CD4-positive, CD25-positive, alpha-beta regulatory T cell (primary cell): ENCODE results near the gene ABCF3. TPM values are rescaled to one million over a fixed set of nuclear protein-coding genes. Genes with fewer than 3 reads are reported as not detected.

Source experiments
- ATAC-seq, 2 donors: fragments of 150-1000 bp; cut with Tn5 transposase; one replicate each; pipeline ENCODE4 v1.10.0; 2021; ENCODE audit warnings: low read depth in 2 of 2, moderate number of reproducible peaks in 2 of 2, moderate library complexity in 1 of 2
- DNase-seq, 3 donors: peaks; one replicate each; pipeline versions ENCODE4 v3.0.0 to v3.0.0-alpha.2; 2012 to 2022; ENCODE audit warnings: mixed read lengths in 1 of 3
- H3K27ac ChIP-seq: one replicate; pipeline ENCODE4 v1.7.0; 2013; ENCODE audit warnings: mild to moderate bottlenecking, low read length; ENCODE audit not compliant: insufficient read depth, poor library complexity, severe bottlenecking
- H3K27me3 ChIP-seq: one replicate; pipeline ENCODE4 v1.7.0; 2013; ENCODE audit warnings: low read length; ENCODE audit not compliant: control insufficient read depth, insufficient read depth
- H3K36me3 ChIP-seq: one replicate; pipeline ENCODE4 v1.7.0; 2013; ENCODE audit warnings: mild to moderate bottlenecking, low read length, moderate library complexity; ENCODE audit not compliant: control insufficient read depth, insufficient read depth
- H3K4me1 ChIP-seq: 2 replicates; pipeline ENCODE4 v1.7.0; 2013; ENCODE audit warnings: mild to moderate bottlenecking, low read length; ENCODE audit not compliant: insufficient read depth, control insufficient read depth, poor library complexity, severe bottlenecking
- H3K4me3 ChIP-seq: one replicate; pipeline ENCODE4 v1.7.0; 2013; ENCODE audit warnings: low read depth, mild to moderate bottlenecking, low read length, moderate library complexity
- H3K9me3 ChIP-seq, 2 experiments: 1 replicate in 1 of 2; 2 replicates in 1 of 2; pipeline ENCODE4 v1.7.0; 2013; ENCODE audit warnings: low read length in 2 of 2, mild to moderate bottlenecking in 1 of 2, moderate library complexity in 1 of 2; ENCODE audit not compliant: control insufficient read depth in 2 of 2
- H3K27ac Mint-ChIP-seq, 3 donors: one replicate each; pipeline ENCODE4 v1.8.0; 2020 to 2022; ENCODE audit warnings: mild to moderate bottlenecking in 3 of 3, mixed read lengths in 3 of 3, moderate library complexity in 2 of 3
- H3K27me3 Mint-ChIP-seq: one replicate; pipeline ENCODE4 v1.8.0; 2022; ENCODE audit warnings: mild to moderate bottlenecking, mixed read lengths
- H3K36me3 Mint-ChIP-seq: one replicate; pipeline ENCODE4 v1.8.0; 2020; ENCODE audit warnings: mixed read lengths
- H3K4me1 Mint-ChIP-seq, 4 donors: one replicate each; pipeline ENCODE4 v1.8.0; 2020 to 2022; ENCODE audit warnings: mixed read lengths in 4 of 4, mild to moderate bottlenecking in 1 of 4
- H3K4me3 Mint-ChIP-seq, 4 donors: one replicate each; pipeline ENCODE4 v1.8.0; 2020 to 2022; ENCODE audit warnings: mild to moderate bottlenecking in 4 of 4, mixed read lengths in 4 of 4, moderate library complexity in 3 of 4
- H3K9me3 Mint-ChIP-seq, 7 donors: one replicate each; pipeline ENCODE4 v1.8.0; 2020 to 2022; ENCODE audit warnings: mixed read lengths in 7 of 7, mild to moderate bottlenecking in 3 of 7, moderate library complexity in 2 of 7
- polyA plus RNA-seq, 4 donors: library from polyadenylated mRNA; unstranded; fragments of 300-500 nt; fragmentation: Illumina TruSeq; gene quantifications; one replicate each; pipeline ENCODE4 v1.2.3, GENCODE V29; 2021
- total RNA-seq: library from RNA; stranded (reverse); gene quantifications from one replicate; pipeline ENCODE4 v1.2.3, GENCODE V29; 2022

ABCF3 gene
- total and polyA plus RNA-seq, 5 donors from 2014 or later, result 38.6 to 128 (median 41.1) TPM

DNA sequence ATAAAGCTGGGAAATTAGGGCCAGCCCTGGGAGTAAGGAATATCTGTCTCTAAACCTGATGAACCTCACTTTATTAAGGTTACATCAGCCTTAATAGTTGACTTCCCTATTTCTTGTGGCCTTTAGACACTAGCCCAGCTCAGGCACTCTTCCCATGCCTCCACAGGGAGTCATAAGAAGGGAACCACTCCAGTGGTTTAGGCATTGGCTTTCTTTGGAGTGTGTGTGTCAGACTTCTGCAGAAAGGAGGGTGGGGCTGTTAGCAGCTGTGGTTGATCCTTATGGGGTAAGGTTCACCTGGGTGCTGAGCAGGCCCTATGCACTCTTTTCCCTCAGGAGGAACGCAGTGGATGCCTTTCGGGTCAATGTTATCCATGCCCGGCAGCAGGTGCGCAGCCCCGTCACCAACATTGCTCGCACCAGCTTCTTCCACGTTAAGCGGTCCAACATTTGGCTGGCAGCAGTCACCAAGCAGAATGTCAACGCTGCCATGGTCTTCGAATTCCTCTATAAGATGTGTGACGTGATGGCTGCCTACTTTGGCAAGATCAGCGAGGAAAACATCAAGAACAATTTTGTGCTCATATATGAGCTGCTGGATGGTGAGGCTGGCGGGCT lies 7.4 kb upstream of the ABCF3 start:
- H3K27me3 ChIP-seq, result no peaks in the 10 kb centered on the region
- peaks cover 0 to 45% (median 27%) of the 10 kb centered on the region in 4 donors for H3K4me1 Mint-ChIP-seq
- no peak overlapping the region for H3K27ac ChIP-seq
- peaks cover 58% of the 10 kb centered on the region for H3K36me3 ChIP-seq
- H3K27ac Mint-ChIP-seq, result peak overlapping the region in 1 of 3 donors; percentile 67
- peak overlapping the region; percentile 46 to 68 (median 58) for H3K4me3 Mint-ChIP-seq
- H3K9me3 Mint-ChIP-seq, result no peaks in the 10 kb centered on the region
- peaks cover 29% of the 10 kb centered on the region for H3K4me1 ChIP-seq
- peaks cover 5% of the 10 kb centered on the region for H3K27me3 Mint-ChIP-seq
- H3K4me3 ChIP-seq, result no peak overlapping the region
- DNase-seq, result no peak
- H3K36me3 Mint-ChIP-seq, result peaks cover 47% of the 10 kb centered on the region
- no peak for ATAC-seq
- no peaks in the 10 kb centered on the region for H3K9me3 ChIP-seq

DNA sequence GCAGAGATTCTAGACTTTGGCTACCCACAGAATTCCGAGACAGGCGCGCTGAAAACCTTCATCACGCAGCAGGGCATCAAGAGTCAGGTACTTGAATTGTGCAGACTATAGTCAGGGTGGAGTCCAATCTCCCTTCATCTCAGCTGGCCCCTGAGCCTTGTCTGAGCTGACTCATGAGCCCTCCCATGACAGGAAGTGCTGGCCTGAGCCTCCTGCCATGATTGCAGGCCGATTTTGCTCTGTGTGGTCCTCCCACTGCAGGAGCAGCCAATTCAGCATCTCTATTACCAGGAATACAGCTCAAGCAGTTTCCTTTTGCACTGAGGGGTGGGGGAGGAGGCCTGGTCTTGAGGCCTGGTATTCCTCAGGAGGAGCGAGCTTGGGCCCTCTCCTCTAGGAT lies 5.8 kb upstream of the ABCF3 start:
- no peaks in the 10 kb centered on the region for H3K9me3 ChIP-seq
- Mint-ChIP-seq H3K9me3 (no peaks in the 10 kb centered on the region), H3K4me3 (peak overlapping the region in 1 of 4 donors; percentile 61), H3K4me1 (peaks cover 0 to 43% (median 28%) of the 10 kb centered on the region in 4 donors), H3K27ac (peak overlapping the region in 1 of 3 donors; percentile 76), H3K36me3 (peaks cover 47% of the 10 kb centered on the region), H3K27me3 (no peaks in the 10 kb centered on the region)
- H3K4me1 ChIP-seq, result peaks cover 28% of the 10 kb centered on the region
- H3K36me3 ChIP-seq, result peaks cover 64% of the 10 kb centered on the region
- no peak overlapping the region for H3K4me3 ChIP-seq
- no peaks in the 10 kb centered on the region for H3K27me3 ChIP-seq
- no peak for DNase-seq
- ATAC-seq, result no peak
- no peak overlapping the region for H3K27ac ChIP-seq

DNA sequence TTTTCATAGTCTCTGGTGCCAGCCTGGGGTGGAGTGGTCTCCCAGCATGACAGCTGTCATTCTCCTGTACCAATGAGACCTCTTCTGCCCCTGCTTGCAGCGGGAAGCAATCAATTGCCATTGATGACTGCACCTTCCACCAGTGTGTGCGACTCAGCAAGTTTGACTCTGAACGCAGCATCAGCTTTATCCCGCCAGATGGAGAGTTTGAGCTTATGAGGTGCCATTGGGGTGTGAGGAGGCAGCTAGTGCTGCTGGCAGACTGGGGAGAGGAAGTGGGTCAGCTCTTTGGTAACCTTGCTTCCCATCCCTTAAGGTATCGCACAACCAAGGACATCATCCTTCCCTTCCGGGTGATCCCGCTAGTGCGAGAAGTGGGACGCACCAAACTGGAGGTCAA lies 4.4 kb upstream of the ABCF3 start:
- Mint-ChIP-seq H3K4me3 (peak overlapping the region in 1 of 4 donors; percentile 60), H3K27me3 (no peaks in the 10 kb centered on the region), H3K36me3 (peaks cover 47% of the 10 kb centered on the region), H3K4me1 (peaks cover 0 to 45% (median 26%) of the 10 kb centered on the region in 4 donors), H3K9me3 (no peaks in the 10 kb centered on the region), H3K27ac (no peak overlapping the region)
- H3K4me1 ChIP-seq, result peaks cover 22% of the 10 kb centered on the region
- ATAC-seq (no peak), DNase-seq (no peak)
- H3K36me3 ChIP-seq, result peaks cover 64% of the 10 kb centered on the region
- H3K9me3 ChIP-seq, result no peaks in the 10 kb centered on the region
- H3K27ac ChIP-seq, result no peak overlapping the region
- no peaks in the 10 kb centered on the region for H3K27me3 ChIP-seq
- no peak overlapping the region for H3K4me3 ChIP-seq

DNA sequence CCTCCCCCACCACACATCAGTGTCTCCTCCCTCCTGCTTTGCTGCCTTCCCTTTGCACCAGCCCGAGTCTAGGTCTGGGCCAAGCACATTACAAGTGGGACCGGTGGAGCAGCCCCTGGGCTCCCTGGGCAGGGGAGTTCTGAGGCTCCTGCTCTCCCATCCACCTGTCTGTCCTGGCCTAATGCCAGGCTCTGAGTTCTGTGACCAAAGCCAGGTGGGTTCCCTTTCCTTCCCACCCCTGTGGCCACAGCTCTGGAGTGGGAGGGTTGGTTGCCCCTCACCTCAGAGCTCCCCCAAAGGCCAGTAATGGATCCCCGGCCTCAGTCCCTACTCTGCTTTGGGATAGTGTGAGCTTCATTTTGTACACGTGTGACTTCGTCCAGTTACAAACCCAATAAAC lies 2.3 kb upstream of the ABCF3 start:
- H3K4me3 ChIP-seq, result no peak overlapping the region
- H3K36me3 ChIP-seq, result peaks cover 60% of the 10 kb centered on the region
- Mint-ChIP-seq H3K36me3 (peaks cover 53% of the 10 kb centered on the region), H3K27me3 (no peaks in the 10 kb centered on the region), H3K27ac (no peak overlapping the region), H3K4me1 (peaks cover 0 to 48% (median 31%) of the 10 kb centered on the region in 4 donors), H3K9me3 (no peaks in the 10 kb centered on the region), H3K4me3 (no peak overlapping the region)
- no peaks in the 10 kb centered on the region for H3K9me3 ChIP-seq
- H3K27me3 ChIP-seq, result no peaks in the 10 kb centered on the region
- H3K4me1 ChIP-seq, result peaks cover 27% of the 10 kb centered on the region
- DNase-seq, result no peak
- no peak overlapping the region for H3K27ac ChIP-seq
- no peak for ATAC-seq

DNA sequence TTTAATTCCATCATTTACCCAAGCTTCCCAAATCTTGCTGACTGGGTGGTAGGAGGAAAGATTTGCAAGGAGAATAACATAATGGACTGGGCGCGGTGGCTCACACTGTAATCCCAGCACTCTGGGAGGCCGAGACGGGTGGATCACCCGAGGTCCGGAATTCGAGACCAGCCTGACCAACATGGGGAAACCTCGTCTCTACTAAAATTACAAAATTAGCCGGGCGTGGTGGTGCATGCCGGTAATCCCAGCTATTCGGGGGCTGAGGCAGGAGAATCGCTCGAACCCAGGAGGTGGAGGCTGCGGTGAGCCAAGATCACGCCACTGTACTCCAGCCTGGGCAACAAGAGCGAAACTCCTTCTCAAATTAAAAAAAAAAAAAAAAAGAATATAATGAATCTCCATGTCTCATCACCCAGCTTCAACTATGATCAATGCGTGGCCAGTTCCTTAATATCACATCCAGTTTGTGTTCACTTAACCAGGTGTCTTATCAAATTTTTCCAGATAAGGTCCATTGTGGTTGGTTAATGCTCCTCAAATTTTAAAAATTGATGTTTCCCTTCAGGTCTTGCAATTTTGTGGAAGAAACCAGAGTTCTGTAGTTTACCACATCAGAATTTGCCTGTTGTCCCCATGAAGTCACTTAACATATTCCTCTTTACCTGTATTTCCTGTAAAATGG lies 1.3 kb upstream of the ABCF3 start:
- H3K27ac Mint-ChIP-seq, result peak overlapping the region; percentile 96 to 98 (median 98)
- H3K4me3 Mint-ChIP-seq, result peak overlapping the region; percentile 98 to 100 (median 100)
- no peaks in the 10 kb centered on the region for H3K27me3 Mint-ChIP-seq
- no peaks in the 10 kb centered on the region for H3K9me3 Mint-ChIP-seq
- DNase-seq (no peak), ATAC-seq (no peak)
- H3K4me1 ChIP-seq, result peaks cover 29% of the 10 kb centered on the region
- H3K27me3 ChIP-seq, result no peaks in the 10 kb centered on the region
- H3K36me3 ChIP-seq, result peaks cover 60% of the 10 kb centered on the region
- H3K4me1 Mint-ChIP-seq, result peaks cover 0 to 47% (median 32%) of the 10 kb centered on the region in 4 donors
- H3K27ac ChIP-seq, result no peak overlapping the region
- H3K4me3 ChIP-seq, result no peak overlapping the region
- H3K36me3 Mint-ChIP-seq, result peaks cover 50% of the 10 kb centered on the region
- H3K9me3 ChIP-seq, result no peaks in the 10 kb centered on the region

DNA sequence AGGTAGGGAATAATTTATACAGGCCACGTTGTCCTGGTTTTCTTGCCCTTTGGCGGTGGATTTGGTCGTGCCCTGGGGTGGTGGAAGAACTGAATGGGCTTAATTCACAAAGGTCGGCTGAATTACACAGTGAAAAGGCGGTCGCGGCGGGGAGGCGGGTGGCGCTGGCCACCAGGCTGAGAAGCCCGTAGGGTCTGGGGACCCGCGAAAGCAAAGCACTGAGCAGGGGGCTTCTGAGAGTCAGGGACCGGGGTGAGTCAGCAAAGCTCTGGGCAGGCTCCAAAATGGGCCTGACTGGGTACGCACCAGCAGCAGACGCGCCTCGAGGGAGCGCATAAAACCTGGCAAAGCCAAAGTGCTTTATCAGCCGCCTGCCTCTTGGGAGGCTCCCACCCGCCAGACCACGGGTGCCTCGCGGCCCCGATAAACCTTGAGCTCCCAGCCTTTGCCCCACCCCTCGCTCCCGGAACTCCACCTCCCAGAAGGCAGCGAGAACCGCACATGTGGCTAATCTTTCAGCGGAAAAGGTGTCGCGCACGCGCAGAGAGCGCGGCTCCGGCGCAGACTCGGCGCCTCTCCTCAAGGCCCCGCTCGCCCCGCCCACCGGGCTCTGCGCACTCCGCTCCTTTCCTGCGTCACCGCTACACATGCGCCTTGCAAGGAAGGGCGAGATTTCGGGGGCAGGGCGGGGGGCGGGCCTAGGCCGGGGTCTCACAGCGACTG lies 377 bp upstream of the ABCF3 start:
- H3K36me3 Mint-ChIP-seq, result peaks cover 45% of the 10 kb centered on the region
- H3K27me3 ChIP-seq, result no peaks in the 10 kb centered on the region
- peak overlapping the region; percentile 96 to 98 (median 98) for H3K27ac Mint-ChIP-seq
- H3K4me3 ChIP-seq, result peak overlapping the region; percentile 88
- H3K4me1 ChIP-seq, result peaks cover 29% of the 10 kb centered on the region
- H3K9me3 Mint-ChIP-seq, result no peaks in the 10 kb centered on the region
- H3K4me1 Mint-ChIP-seq, result peaks cover 4 to 51% (median 38%) of the 10 kb centered on the region in 4 donors
- peak; percentile 99 to 100 (median 100) for DNase-seq
- H3K36me3 ChIP-seq, result peaks cover 60% of the 10 kb centered on the region
- peak; percentile 93 to 94 for ATAC-seq
- H3K4me3 Mint-ChIP-seq, result peak overlapping the region; percentile 98 to 100 (median 100)
- H3K9me3 ChIP-seq, result no peaks in the 10 kb centered on the region
- peak overlapping the region; percentile 74 for H3K27ac ChIP-seq
- H3K27me3 Mint-ChIP-seq, result no peaks in the 10 kb centered on the region

DNA sequence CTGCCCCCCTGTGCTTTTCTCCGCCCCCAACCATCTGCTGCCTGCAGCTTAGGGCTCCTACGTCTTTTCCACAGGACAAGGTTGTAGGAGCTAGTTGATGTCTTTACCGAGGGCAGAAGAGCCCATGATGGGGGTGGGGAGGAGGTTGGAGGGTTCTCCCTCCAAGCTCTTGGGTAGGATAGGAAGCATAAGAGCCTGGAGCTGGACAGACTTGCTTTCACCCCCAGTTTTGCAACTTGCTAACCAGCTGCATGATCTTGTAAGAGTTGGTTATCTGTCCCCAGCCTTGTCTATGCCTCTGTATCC lies 856 bp downstream of the ABCF3 start:
- Mint-ChIP-seq H3K27ac (peak overlapping the region; percentile 34 to 98 (median 98)), H3K36me3 (peaks cover 35% of the 10 kb centered on the region), H3K9me3 (no peaks in the 10 kb centered on the region), H3K4me1 (peaks cover 4 to 51% (median 38%) of the 10 kb centered on the region in 4 donors), H3K27me3 (no peaks in the 10 kb centered on the region), H3K4me3 (peak overlapping the region; percentile 98 to 100 (median 100))
- no peaks in the 10 kb centered on the region for H3K9me3 ChIP-seq
- H3K4me1 ChIP-seq, result peaks cover 29% of the 10 kb centered on the region
- no peaks in the 10 kb centered on the region for H3K27me3 ChIP-seq
- peaks cover 59% of the 10 kb centered on the region for H3K36me3 ChIP-seq
- peak overlapping the region; percentile 74 for H3K27ac ChIP-seq
- H3K4me3 ChIP-seq, result peak overlapping the region; percentile 88
- no peak for ATAC-seq
- peak in 1 of 3 donors; percentile 10 for DNase-seq
